Uterus (tissue), 4 donors: ENCODE measurements around the gene AK1. TPM values are rescaled to one million over a fixed set of nuclear protein-coding genes. Genes with fewer than 3 reads are reported as not detected.

Experiments used
- DNase-seq, 2 donors: peaks; one replicate each; pipeline ENCODE4 v3.0.0-alpha.2; 2019 to 2020
- H3K27ac ChIP-seq, 2 donors: fragments of 200-600 bp; sonication (generic); 1 replicate in 1 of 2; 2 replicates in 1 of 2; pipeline ENCODE4 v1.5.1; 2016 to 2018
- H3K27me3 ChIP-seq, 2 donors: fragments of 200-600 bp; sonication (generic); one replicate each; pipeline ENCODE4 v1.5.1; 2018 to 2019; ENCODE audit warnings: control low read depth in 1 of 2
- H3K36me3 ChIP-seq, 2 donors: fragments of 200-600 bp; sonication (generic); one replicate each; pipeline ENCODE4 v1.5.1; 2019; ENCODE audit warnings: control low read depth in 1 of 2
- H3K4me1 ChIP-seq, 2 donors: fragments of 200-600 bp; sonication (generic); one replicate each; pipeline ENCODE4 v1.5.1; 2018 to 2019; ENCODE audit warnings: control low read depth in 1 of 2
- H3K4me3 ChIP-seq, 2 donors: fragments of 200-600 bp; sonication (generic); 1 replicate in 1 of 2; 2 replicates in 1 of 2; pipeline ENCODE4 v1.5.1; 2018 to 2019; ENCODE audit warnings: mild to moderate bottlenecking in 1 of 2
- H3K9me3 ChIP-seq, 2 donors: fragments of 200-600 bp; sonication (generic); one replicate each; pipeline ENCODE4 v1.5.1; 2019; ENCODE audit warnings: control low read depth in 1 of 2
- CTCF ChIP-seq, 4 experiments: fragments of 200-600 bp in 2 of 4; fragments of 450-650 bp in 2 of 4; sonication (generic) in 2 of 4; IDR thresholded peaks; one replicate each; pipeline ENCODE4 v1.5.1; 2016 to 2019; ENCODE audit warnings: antibody characterized with exemption in 4 of 4, mild to moderate bottlenecking in 2 of 4, moderate library complexity in 1 of 4
- POLR2A ChIP-seq, 2 donors: fragments of 450-650 bp; IDR thresholded peaks; one replicate each; pipeline ENCODE4 v1.6.1; 2016; ENCODE audit warnings: antibody characterized with exemption in 2 of 2, mild to moderate bottlenecking in 1 of 2, moderate library complexity in 1 of 2
- intact Hi-C: fragments of 100-400 bp; cut with DNase I; formaldehyde crosslinking; loops from one replicate; pipeline ENCODE4 v1.15.1; 2023; ENCODE audit warnings: low total_unique reads
- total RNA-seq, 4 donors: library from RNA; depleted of rRNA in 3 of 4; stranded (reverse); fragments of >200 nt in 3 of 4; gene quantifications; one replicate each; pipeline versions ENCODE4 v1.1.0 to v1.2.4, GENCODE V29; 2014 to 2023
- donor health status: DM: yes; HTN: yes; CAD: no.

The AK1 gene
- total RNA-seq, 4 donors from 2014 or later = 6.1 to 54.3 (median 15.7) TPM

GRCh38 chr9:127909839-127910273 is 32.4 kb upstream of the AK1 start:
- no peaks in the 10 kb centered on the region for H3K36me3 ChIP-seq
- H3K27ac ChIP-seq = no peak overlapping the region
- no peak overlapping the region for H3K4me3 ChIP-seq

GRCh38 chr9:127908660-127908926 is 31.1 kb upstream of the AK1 start:
- TF ChIP-seq POLR2A (IDR thresholded peaks at IDR 0.05) (no peak), CTCF (IDR thresholded peaks at IDR 0.05) (no peak)
- H3K36me3 ChIP-seq = no peaks in the 10 kb centered on the region
- no peak overlapping the region for H3K27ac ChIP-seq
- intact Hi-C loops = no loop called here
- no peak for DNase-seq
- H3K27me3 ChIP-seq = no peaks in the 10 kb centered on the region
- H3K4me3 ChIP-seq = no peak overlapping the region
- H3K9me3 ChIP-seq = no peaks in the 10 kb centered on the region
- peaks cover 0 to 20% of the 10 kb centered on the region in 2 donors for H3K4me1 ChIP-seq

More at GRCh38 chr9:127909839-127910273, 32.4 kb upstream of the AK1 start:
- TF ChIP-seq CTCF (IDR thresholded peaks at IDR 0.05) = no peak
- no peaks in the 10 kb centered on the region for H3K27me3 ChIP-seq
- H3K4me1 ChIP-seq = peaks cover 0 to 8% of the 10 kb centered on the region in 2 donors
- DNase-seq = no peak
- H3K9me3 ChIP-seq = no peaks in the 10 kb centered on the region
- intact Hi-C loops = no loop called here

GRCh38 chr9:127907867-127908659 is 30.6 kb upstream of the AK1 start:
- Histone ChIP-seq H3K27ac (no peak overlapping the region), H3K4me1 (peaks cover 0 to 23% of the 10 kb centered on the region in 2 donors), H3K9me3 (no peaks in the 10 kb centered on the region), H3K4me3 (no peak overlapping the region), H3K36me3 (no peaks in the 10 kb centered on the region), H3K27me3 (no peaks in the 10 kb centered on the region)
- no peak for DNase-seq
- TF ChIP-seq CTCF (IDR thresholded peaks at IDR 0.05) = no peak
- no peak for TF ChIP-seq POLR2A (IDR thresholded peaks at IDR 0.05)
- intact Hi-C loops = no loop called here

GRCh38 chr9:127905788-127906191 is 28.3 kb upstream of the AK1 start:
- no peak for TF ChIP-seq POLR2A (IDR thresholded peaks at IDR 0.05)
- TF ChIP-seq CTCF (IDR thresholded peaks at IDR 0.05) = no peak
- H3K27ac ChIP-seq = peak overlapping the region; percentile 78 to 89
- H3K4me3 ChIP-seq = no peak overlapping the region
- peaks cover 0 to 23% of the 10 kb centered on the region in 2 donors for H3K4me1 ChIP-seq
- no peaks in the 10 kb centered on the region for H3K27me3 ChIP-seq
- peak in 1 of 2 donors; percentile 19 for DNase-seq
- intact Hi-C loops = no loop called here
- H3K36me3 ChIP-seq = no peaks in the 10 kb centered on the region
- H3K9me3 ChIP-seq = no peaks in the 10 kb centered on the region

- Histone ChIP-seq H3K27ac (peak overlapping the region; percentile 78 to 89), H3K9me3 (no peaks in the 10 kb centered on the region), H3K27me3 (no peaks in the 10 kb centered on the region), H3K4me3 (no peak overlapping the region), H3K36me3 (no peaks in the 10 kb centered on the region), H3K4me1 (peaks cover 0 to 23% of the 10 kb centered on the region in 2 donors)
- intact Hi-C loops = no loop called here
- TF ChIP-seq CTCF (IDR thresholded peaks at IDR 0.05) (no peak), POLR2A (IDR thresholded peaks at IDR 0.05) (no peak)
- DNase-seq = peak in 1 of 2 donors; percentile 18
Observed at GRCh38 chr9:127905004-127905728, 27.7 kb upstream of the AK1 start.
